ENCODE results near the gene ZACN.
A peak's percentile ranks its signal among the peaks of the same experiment; 100 is the strongest.

ZACN gene

DNA sequence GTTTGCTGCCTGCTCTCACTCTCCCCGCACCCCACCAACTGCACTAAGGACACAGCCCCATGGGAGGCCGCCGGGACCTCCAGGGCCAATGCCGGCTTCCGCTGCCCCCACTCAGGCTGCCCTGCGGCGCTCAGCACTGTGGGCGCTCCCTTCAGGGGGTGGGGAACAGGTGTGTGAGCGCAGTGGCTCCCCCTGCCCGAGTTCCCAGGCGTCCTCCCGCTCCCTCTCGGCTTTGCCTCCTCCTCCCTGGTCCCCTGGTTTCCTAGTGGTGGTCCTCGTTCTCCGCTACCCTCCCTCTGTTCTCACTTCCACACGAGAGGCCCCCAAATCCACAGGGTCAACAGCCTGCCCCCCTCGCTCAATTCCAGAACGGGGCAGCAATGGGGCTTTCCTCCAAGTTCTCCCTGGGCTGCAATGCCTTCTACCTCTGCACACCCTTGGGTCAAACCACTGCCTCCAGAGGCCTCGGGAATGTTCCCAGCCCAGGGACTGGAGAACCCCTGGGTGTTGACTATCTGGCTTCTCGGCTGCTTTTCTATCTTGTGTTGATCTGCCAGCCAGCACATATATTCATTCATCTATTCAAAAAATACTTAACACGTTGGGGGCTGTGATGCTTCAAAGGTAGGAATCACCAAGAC lies 52.2 kb downstream of the ZACN start:
- no peak overlapping the region for H3K27ac ChIP-seq (ENCODE audit: low read length)
- peaks cover 41% of the 10 kb centered on the region for H3K4me1 ChIP-seq (ENCODE audit: insufficient read depth, low read length)
- no peak overlapping the region for H3K9ac ChIP-seq (ENCODE audit: low read depth, low read length)

DNA sequence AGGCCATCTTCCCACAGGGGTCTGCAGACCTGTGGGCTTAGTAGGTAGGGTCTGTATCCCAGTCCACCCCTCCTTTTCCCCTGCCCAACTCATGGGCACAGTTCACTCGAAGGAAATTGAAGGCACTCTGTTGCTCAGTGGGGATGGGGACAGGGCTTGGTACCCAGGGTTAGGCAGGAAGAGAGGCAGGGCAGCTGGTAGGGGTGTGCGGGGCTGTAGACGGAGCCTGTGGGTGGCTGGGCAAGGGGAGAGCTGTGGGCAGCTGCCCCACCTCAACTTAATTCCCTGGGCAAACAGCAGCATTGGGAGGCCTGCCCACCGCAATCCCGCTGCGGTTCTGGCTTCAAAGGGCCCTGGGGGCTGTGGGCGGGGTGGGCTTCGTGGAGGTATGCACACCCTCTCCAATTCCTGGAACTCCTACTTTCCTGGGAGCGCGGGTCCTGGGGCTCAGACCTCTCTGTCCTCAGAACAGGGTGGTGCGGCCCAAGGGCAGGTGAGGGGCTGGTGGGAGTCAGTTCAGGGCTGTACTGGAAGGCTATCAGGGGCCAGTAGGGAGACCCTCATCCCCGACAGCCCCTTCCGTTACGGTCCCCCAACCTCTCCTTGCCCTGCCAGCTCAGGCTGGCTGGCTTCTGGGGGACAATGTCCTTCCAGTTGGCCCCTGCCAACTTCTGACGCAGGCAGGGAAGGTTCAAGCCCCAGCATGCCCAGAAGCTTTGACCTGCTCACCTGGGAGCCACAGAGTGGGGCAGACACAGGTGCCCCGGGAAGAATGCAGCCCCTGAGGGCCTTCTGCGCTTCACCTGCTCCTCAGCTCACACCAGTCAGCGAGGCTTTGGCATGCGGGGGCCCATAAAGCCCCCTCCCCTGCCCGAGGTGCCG lies 53.0 kb downstream of the ZACN start:
- Histone ChIP-seq H3K4me3 (ENCODE audit: low read length) (peak overlapping the region; percentile 44), H3K27ac (ENCODE audit: low read length) (no peak overlapping the region)

More for the DNA sequence above, 52.2 kb downstream of the ZACN start:
- Histone ChIP-seq H3K4me3 (ENCODE audit: low read length) (no peak overlapping the region), H3K27me3 (ENCODE audit: insufficient read depth, low read length) (peaks cover 60% of the 10 kb centered on the region), H3K36me3 (ENCODE audit: insufficient read depth, low read depth, low read length) (no peaks in the 10 kb centered on the region), H3K9me3 (ENCODE audit: insufficient read depth, low read depth, low read length) (no peaks in the 10 kb centered on the region)

More for the DNA sequence above, 53.0 kb downstream of the ZACN start:
- Histone ChIP-seq H3K9ac (ENCODE audit: low read depth, low read length) (no peak overlapping the region; the same call in 1 of the 2 replicates), H3K9me3 (ENCODE audit: insufficient read depth, low read depth, low read length) (no peaks in the 10 kb centered on the region), H3K4me1 (ENCODE audit: insufficient read depth, low read length) (peaks cover 47% of the 10 kb centered on the region), H3K27me3 (ENCODE audit: insufficient read depth, low read length) (peaks cover 68% of the 10 kb centered on the region), H3K36me3 (ENCODE audit: insufficient read depth, low read depth, low read length) (no peaks in the 10 kb centered on the region)
